GM12874 (cell line): Measurements from ENCODE around the gene GABARAP.

Source experiments
- CTCF ChIP-seq: IDR thresholded peaks from 2 replicates; pipeline ENCODE4 v1.5.1; 2011; ENCODE audit warnings: low read depth, mild to moderate bottlenecking, control low read depth, low read length, moderate library complexity; ENCODE audit not compliant: insufficient read depth

Gene GABARAP

GRCh38 chr17:7262935-7263800 is 20.9 kb upstream of the GABARAP start:
- no peak for TF ChIP-seq CTCF

- no peak for TF ChIP-seq CTCF
Measured at GRCh38 chr17:7262192-7262934, 20.1 kb upstream of the GABARAP start, which contains the start of gene CLDN7. CLDN7 (minus strand) TSS chr17:7262478; CDS start chr17:7262043, 435 bp downstream.

- TF ChIP-seq CTCF = no peak
Measured at GRCh38 chr17:7261379-7262191, 19.3 kb upstream of the GABARAP start.

- no peak for TF ChIP-seq CTCF
Measured at GRCh38 chr17:7260651-7261378, 18.6 kb upstream of the GABARAP start.

- no peak for TF ChIP-seq CTCF
Measured at GRCh38 chr17:7260151-7260550, 17.9 kb upstream of the GABARAP start.

GRCh38 chr17:7259555-7259889 is 17.3 kb upstream of the GABARAP start:
- no peak for TF ChIP-seq CTCF
